ENCODE measurements around the gene PARD3.

DNA sequence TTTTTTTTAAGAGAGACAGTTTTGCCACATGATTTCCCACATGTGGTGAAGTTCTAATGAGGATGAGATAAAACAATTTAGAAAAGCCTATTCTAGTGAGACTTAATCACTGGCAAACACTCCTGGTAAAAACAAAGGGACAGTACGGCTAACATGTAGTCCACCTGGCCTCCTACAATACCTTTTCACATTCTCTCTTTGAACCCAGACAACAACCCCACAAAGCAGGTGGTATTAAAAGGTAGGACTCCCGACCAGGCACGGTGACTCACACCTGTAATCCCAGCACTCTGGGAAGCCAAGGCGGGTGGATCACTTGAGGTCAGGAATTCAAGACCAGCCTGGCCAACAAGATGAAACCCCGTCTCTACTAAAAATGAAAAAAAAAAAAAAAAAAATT, 12.4 kb downstream of the PARD3 start:
- TF ChIP-seq, protein P1, sequence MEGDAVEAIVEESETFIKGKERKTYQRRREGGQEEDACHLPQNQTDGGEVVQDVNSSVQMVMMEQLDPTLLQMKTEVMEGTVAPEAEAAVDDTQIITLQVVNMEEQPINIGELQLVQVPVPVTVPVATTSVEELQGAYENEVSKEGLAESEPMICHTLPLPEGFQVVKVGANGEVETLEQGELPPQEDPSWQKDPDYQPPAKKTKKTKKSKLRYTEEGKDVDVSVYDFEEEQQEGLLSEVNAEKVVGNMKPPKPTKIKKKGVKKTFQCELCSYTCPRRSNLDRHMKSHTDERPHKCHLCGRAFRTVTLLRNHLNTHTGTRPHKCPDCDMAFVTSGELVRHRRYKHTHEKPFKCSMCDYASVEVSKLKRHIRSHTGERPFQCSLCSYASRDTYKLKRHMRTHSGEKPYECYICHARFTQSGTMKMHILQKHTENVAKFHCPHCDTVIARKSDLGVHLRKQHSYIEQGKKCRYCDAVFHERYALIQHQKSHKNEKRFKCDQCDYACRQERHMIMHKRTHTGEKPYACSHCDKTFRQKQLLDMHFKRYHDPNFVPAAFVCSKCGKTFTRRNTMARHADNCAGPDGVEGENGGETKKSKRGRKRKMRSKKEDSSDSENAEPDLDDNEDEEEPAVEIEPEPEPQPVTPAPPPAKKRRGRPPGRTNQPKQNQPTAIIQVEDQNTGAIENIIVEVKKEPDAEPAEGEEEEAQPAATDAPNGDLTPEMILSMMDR (IDR thresholded peaks at IDR 0.05), result no peak
- no peak for TF ChIP-seq POLR2A (IDR thresholded peaks at IDR 0.05)
